ENCODE results near the gene FDX1.

FDX1 gene

GRCh38 chr11:110431674-110432073 lies 1.9 kb downstream of the FDX1 start:
- DNase-seq, result no peak

- no peak for DNase-seq
These were observed 3.1 kb downstream of the FDX1 start for GRCh38 chr11:110432713-110433392.

- DNase-seq, result no peak
These were observed 3.9 kb downstream of the FDX1 start for GRCh38 chr11:110433393-110434333.

- no peak for DNase-seq
These were observed 5.4 kb downstream of the FDX1 start for GRCh38 chr11:110434952-110435779.

GRCh38 chr11:110435780-110436717 lies 6.3 kb downstream of the FDX1 start:
- peak; percentile 53 for DNase-seq

GRCh38 chr11:110438017-110438416 lies 8.3 kb downstream of the FDX1 start:
- DNase-seq, result no peak

GRCh38 chr11:110445437-110445836 lies 15.7 kb downstream of the FDX1 start:
- DNase-seq, result no peak

GRCh38 chr11:110446061-110446460 lies 16.3 kb downstream of the FDX1 start:
- no peak for DNase-seq

- DNase-seq, result no peak
These were observed 16.8 kb downstream of the FDX1 start for GRCh38 chr11:110446594-110446993.

GRCh38 chr11:110447343-110447742 lies 17.6 kb downstream of the FDX1 start:
- no peak for DNase-seq

- no peak for DNase-seq
These were observed 18.4 kb downstream of the FDX1 start for GRCh38 chr11:110447897-110448745.

- no peak for DNase-seq
These were observed 20.5 kb downstream of the FDX1 start for GRCh38 chr11:110450246-110450645.

- DNase-seq, result no peak
These were observed 23.0 kb downstream of the FDX1 start for GRCh38 chr11:110452720-110453119.

GRCh38 chr11:110453684-110454354 lies 24.1 kb downstream of the FDX1 start:
- no peak for DNase-seq

- DNase-seq, result no peak
These were observed 24.9 kb downstream of the FDX1 start for GRCh38 chr11:110454609-110455008.

- no peak for DNase-seq
These were observed 26.0 kb downstream of the FDX1 start for GRCh38 chr11:110455718-110456117.

- DNase-seq, result peak; percentile 76
These were observed 33.4 kb downstream of the FDX1 start for GRCh38 chr11:110463153-110463552.

- no peak for DNase-seq
These were observed 35.5 kb downstream of the FDX1 start for GRCh38 chr11:110465231-110465630.

- DNase-seq, result no peak
These were observed 37.8 kb downstream of the FDX1 start for GRCh38 chr11:110467556-110467955.

- DNase-seq, result no peak
These were observed 38.4 kb downstream of the FDX1 start for GRCh38 chr11:110468121-110468520.

All from islet precursor cell (in vitro differentiated cells).